Esophagus squamous epithelium (tissue), 5 donors: ENCODE data around the gene GNB2. TPM values are rescaled to one million over a fixed set of nuclear protein-coding genes. Genes with fewer than 3 reads are reported as not detected.
A peak's percentile ranks its signal among the peaks of the same experiment; 100 is the strongest.

Experiments
- DNase-seq: peaks from one replicate; lab custom pipeline; 2025; lab: John Stamatoyannopoulos, UW
- H3K27ac ChIP-seq, 4 donors: fragments of 200-600 bp; sonication (generic); one replicate each; pipeline ENCODE4 v1.5.1; 2016 to 2019; ENCODE audit warnings: mild to moderate bottlenecking in 1 of 4
- H3K27me3 ChIP-seq, 4 donors: fragments of 200-600 bp; sonication (generic); 1 replicate in 3 of 4; 2 replicates in 1 of 4; pipeline versions ENCODE4 v1.5.1 to v1.6.0; 2017 to 2021; ENCODE audit warnings: antibody characterized with exemption in 1 of 4
- H3K36me3 ChIP-seq, 3 donors: fragments of 200-600 bp; sonication (generic); one replicate each; pipeline ENCODE4 v1.5.1; 2016 to 2019
- H3K4me1 ChIP-seq, 3 donors: fragments of 200-600 bp; sonication (generic); one replicate each; pipeline ENCODE4 v1.5.1; 2017 to 2019
- H3K4me3 ChIP-seq, 4 donors: fragments of 200-600 bp; sonication (generic); 1 replicate in 3 of 4; 2 replicates in 1 of 4; pipeline ENCODE4 v1.5.1; 2016 to 2019; ENCODE audit warnings: mild to moderate bottlenecking in 2 of 4, moderate library complexity in 1 of 4
- H3K9me3 ChIP-seq, 3 donors: fragments of 200-600 bp; sonication (generic); one replicate each; pipeline ENCODE4 v1.5.1; 2016 to 2019
- POLR2A ChIP-seq, 4 donors: fragments of 450-650 bp; IDR thresholded peaks; one replicate each; pipeline ENCODE4 v1.6.1; 2017; ENCODE audit warnings: antibody characterized with exemption in 4 of 4, mild to moderate bottlenecking in 4 of 4, moderate library complexity in 3 of 4
- WGBS, 2 donors: methylation state at CpG; one replicate each; pipeline ENCODE4 v1.1.5; 2018; 5-methylcytosine and 5-hydroxymethylcytosine counted together
- intact Hi-C: fragments of 100-400 bp; cut with DNase I; formaldehyde crosslinking; loops from one replicate; pipeline ENCODE4 v1.15.0; 2022
- total RNA-seq, 4 donors: library from RNA; depleted of rRNA; stranded (reverse); fragments of >200 nt; gene quantifications; one replicate each; pipeline ENCODE4 v1.1.0, GENCODE V29; 2016
- TF ChIP-seq, protein P1 (sequence below), 6 experiments: fragments of 450-650 bp in 4 of 6; fragments of 200-600 bp in 2 of 6; sonication (generic) in 2 of 6; IDR thresholded peaks; one replicate each; pipeline ENCODE4 v1.5.1; 2016 to 2019; ENCODE audit warnings: antibody characterized with exemption in 6 of 6, mild to moderate bottlenecking in 4 of 6, moderate library complexity in 4 of 6
- donor health status: DM: yes; HTN: yes; CAD: no.

The GNB2 gene
- total RNA-seq, 4 donors from 2014 or later: 186 to 306 (median 226) TPM

DNA sequence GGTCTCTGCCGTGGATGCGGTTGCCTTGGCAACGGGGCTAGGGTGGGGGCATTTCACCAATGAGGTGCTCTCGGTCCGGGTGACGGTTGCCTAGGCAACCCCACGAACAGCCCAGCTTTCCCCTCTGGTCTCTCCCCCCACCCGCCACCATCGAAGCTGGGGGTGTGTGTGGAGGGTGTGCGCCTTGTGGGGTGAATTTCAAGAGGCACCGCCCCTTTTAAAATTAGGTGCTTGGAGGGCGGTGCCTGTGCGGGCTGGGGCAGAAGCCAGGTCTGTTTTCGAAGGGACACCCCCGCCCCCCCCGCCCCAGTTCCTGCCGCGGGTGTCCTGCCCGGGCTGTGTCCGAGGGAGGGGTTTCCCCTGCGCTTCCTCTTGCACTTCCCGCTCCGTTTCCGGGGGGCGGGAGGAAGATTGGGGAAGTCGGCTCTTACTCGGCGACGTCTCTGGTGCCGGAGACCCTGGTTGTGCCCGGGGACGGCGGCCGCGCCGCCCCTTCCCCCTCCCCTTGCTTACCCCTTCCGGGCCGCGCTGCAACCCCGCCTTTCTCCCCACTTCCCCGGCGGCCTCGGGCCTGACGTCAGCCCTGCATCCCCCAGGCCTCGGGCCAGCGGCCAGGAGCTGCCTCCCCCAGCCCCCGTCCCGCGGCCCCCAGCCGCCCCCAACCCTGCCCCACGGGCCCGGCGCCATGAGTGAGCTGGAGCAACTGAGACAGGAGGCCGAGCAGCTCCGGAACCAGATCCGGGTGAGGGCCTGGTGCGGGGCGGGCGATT is 2.2 kb downstream of the GNB2 start:
- WGBS, 2 donors: 0 to 1% methylated on average over 8 to 19 of the region's 59 CpGs
- TF ChIP-seq POLR2A (IDR thresholded peaks at IDR 0.05): peak in 2 of 4 donors; percentile 24 to 70
- TF ChIP-seq, protein P1, sequence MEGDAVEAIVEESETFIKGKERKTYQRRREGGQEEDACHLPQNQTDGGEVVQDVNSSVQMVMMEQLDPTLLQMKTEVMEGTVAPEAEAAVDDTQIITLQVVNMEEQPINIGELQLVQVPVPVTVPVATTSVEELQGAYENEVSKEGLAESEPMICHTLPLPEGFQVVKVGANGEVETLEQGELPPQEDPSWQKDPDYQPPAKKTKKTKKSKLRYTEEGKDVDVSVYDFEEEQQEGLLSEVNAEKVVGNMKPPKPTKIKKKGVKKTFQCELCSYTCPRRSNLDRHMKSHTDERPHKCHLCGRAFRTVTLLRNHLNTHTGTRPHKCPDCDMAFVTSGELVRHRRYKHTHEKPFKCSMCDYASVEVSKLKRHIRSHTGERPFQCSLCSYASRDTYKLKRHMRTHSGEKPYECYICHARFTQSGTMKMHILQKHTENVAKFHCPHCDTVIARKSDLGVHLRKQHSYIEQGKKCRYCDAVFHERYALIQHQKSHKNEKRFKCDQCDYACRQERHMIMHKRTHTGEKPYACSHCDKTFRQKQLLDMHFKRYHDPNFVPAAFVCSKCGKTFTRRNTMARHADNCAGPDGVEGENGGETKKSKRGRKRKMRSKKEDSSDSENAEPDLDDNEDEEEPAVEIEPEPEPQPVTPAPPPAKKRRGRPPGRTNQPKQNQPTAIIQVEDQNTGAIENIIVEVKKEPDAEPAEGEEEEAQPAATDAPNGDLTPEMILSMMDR (IDR thresholded peaks at IDR 0.05): peak in 1 of 6 experiments; percentile 4
- peak overlapping the region; percentile 70 to 99 (median 98) for H3K4me3 ChIP-seq
- peak; percentile 63 for DNase-seq
- H3K4me1 ChIP-seq: peaks cover 25 to 63% (median 30%) of the 10 kb centered on the region in 3 donors
- H3K27me3 ChIP-seq: no peaks in the 10 kb centered on the region
- peaks cover 24 to 44% (median 33%) of the 10 kb centered on the region in 3 donors for H3K36me3 ChIP-seq
- peak overlapping the region; percentile 96 to 100 (median 99) for H3K27ac ChIP-seq
- intact Hi-C loops: no loop called here
- H3K9me3 ChIP-seq: no peaks in the 10 kb centered on the region

DNA sequence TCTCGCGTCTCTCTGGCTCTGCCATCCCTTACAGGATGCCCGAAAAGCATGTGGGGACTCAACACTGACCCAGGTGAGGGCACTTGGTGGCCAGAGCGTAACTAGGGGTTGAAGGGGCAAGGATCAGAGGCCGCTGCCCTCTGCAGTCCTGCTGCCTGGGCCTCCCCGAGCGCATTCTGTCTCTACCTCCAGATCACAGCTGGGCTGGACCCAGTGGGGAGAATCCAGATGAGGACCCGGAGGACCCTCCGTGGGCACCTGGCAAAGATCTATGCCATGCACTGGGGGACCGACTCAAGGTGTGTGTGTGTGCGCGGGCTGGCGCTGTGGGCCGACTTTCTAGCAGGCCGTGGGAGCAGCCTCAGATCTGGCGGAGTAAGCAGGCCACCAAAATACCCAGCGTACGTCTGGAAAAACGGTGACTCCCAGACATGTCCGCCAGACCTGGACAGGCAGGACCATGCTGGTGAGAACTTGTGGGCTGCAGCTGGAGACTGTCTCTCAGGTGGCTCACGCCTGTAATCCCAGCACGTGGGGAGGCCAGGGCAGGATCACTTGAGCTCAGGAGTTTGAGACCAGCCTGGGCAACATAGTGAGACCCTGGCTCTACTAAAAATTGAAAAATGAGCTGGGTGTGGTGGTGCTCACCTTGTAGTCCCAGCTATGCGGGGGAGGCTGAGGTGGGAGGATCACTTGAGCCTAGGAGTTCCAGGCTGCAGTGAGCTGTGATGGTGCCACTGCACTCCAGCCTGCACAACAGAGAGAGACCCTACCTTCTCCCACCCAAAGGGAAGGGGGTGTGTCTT is 3.2 kb downstream of the GNB2 start:
- Histone ChIP-seq H3K27me3 (no peaks in the 10 kb centered on the region), H3K36me3 (peaks cover 29 to 53% (median 37%) of the 10 kb centered on the region in 3 donors), H3K9me3 (no peaks in the 10 kb centered on the region), H3K4me3 (peak overlapping the region; percentile 70 to 99 (median 98)), H3K27ac (peak overlapping the region; percentile 96 to 100 (median 99)), H3K4me1 (peaks cover 26 to 73% (median 32%) of the 10 kb centered on the region in 3 donors)
- TF ChIP-seq, protein P1 (IDR thresholded peaks at IDR 0.05): no peak
- no peak for TF ChIP-seq POLR2A (IDR thresholded peaks at IDR 0.05)
- DNase-seq: no peak
- 69 to 77% methylated on average over 10 to 14 of the region's 23 CpGs for WGBS, 2 donors
- intact Hi-C loops: no loop called here

DNA sequence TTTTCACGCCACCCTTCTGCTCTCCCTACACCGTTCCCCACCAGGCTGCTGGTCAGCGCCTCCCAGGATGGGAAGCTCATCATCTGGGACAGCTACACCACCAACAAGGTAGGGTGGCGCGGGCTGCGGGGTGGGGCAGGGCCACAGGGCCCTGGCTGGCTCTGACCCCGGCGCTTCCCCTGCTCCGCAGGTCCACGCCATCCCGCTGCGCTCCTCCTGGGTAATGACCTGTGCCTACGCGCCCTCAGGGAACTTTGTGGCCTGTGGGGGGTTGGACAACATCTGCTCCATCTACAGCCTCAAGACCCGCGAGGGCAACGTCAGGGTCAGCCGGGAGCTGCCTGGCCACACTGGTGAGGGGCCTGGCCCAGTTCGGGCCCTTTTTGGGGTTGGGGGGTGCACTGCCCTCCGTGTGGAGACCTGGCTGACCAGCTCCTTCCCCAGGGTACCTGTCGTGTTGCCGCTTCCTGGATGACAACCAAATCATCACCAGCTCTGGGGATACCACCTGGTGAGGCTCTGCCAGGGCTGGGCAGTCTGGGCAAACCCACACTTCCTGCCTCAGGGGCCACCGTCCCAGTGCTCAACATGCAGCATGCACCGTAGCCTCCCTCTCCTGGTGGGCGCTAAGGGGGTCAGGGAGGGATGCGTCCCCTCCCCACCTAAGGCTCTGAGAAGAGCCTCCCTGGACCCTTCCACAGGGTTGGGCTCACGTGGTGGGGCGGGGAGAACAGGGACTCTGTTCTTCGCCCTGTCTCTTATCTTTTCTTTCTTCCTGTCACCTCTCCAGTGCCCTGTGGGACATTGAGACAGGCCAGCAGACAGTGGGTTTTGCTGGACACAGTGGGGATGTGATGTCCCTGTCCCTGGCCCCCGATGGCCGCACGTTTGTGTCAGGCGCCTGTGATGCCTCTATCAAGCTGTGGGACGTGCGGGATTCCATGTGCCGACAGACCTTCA is 4.0 kb downstream of the GNB2 start:
- no peak overlapping the region for H3K27ac ChIP-seq
- peaks cover 38 to 62% (median 38%) of the 10 kb centered on the region in 3 donors for H3K36me3 ChIP-seq
- no peak for DNase-seq
- intact Hi-C loops: no loop called here
- TF ChIP-seq, protein P1 (IDR thresholded peaks at IDR 0.05): no peak
- no peak for TF ChIP-seq POLR2A (IDR thresholded peaks at IDR 0.05)
- H3K9me3 ChIP-seq: no peaks in the 10 kb centered on the region
- H3K4me1 ChIP-seq: peaks cover 26 to 80% (median 32%) of the 10 kb centered on the region in 3 donors
- no peak overlapping the region for H3K4me3 ChIP-seq
- 83 to 90% methylated on average over 7 to 10 of the region's 36 CpGs for whole genome bisulfite sequencing, 2 donors
- no peaks in the 10 kb centered on the region for H3K27me3 ChIP-seq

DNA sequence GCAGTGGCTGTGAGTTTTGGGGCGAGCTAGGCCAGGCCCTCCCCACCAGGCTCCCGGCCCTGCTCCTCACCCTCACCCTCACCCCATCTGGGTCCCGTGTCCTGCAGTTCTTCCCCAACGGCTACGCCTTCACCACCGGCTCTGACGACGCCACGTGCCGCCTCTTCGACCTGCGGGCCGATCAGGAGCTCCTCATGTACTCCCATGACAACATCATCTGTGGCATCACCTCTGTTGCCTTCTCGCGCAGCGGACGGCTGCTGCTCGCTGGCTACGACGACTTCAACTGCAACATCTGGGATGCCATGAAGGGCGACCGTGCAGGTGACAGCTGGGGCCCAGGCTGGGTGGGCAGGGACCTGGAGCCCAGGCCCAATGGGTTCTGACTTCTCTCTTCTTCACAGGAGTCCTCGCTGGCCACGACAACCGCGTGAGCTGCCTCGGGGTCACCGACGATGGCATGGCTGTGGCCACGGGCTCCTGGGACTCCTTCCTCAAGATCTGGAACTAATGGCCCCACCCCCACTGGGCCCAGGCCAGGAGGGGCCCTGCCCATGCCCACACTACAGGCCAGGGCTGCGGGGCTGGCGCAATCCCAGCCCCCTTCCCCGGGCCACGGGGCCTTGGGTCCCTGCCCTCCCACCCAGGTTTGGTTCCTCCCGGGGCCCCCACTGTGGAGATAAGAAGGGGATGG is 4.9 kb downstream of the GNB2 start:
- intact Hi-C loops: no loop called here
- H3K36me3 ChIP-seq: peaks cover 40 to 70% (median 43%) of the 10 kb centered on the region in 3 donors

More for the DNA sequence above, 4.9 kb downstream of the GNB2 start:
- Histone ChIP-seq H3K27me3 (no peaks in the 10 kb centered on the region), H3K4me1 (peaks cover 23 to 74% (median 28%) of the 10 kb centered on the region in 3 donors), H3K27ac (peak overlapping the region in 3 of 4 donors; percentile 51 to 86 (median 79)), H3K4me3 (no peak overlapping the region), H3K9me3 (no peaks in the 10 kb centered on the region)
- no peak for DNase-seq
- no peak for TF ChIP-seq POLR2A (IDR thresholded peaks at IDR 0.05)
- TF ChIP-seq, protein P1 (IDR thresholded peaks at IDR 0.05): no peak
- 76 to 78% methylated on average over 23 to 26 of the region's 35 CpGs for WGBS, 2 donors
